Measurements from ENCODE around the gene GCC2. TPM values are rescaled to one million over a fixed set of nuclear protein-coding genes. Genes with fewer than 3 reads are reported as not detected.

GCC2 gene
- total and polyA plus RNA-seq, 2 donors from 2014 or later, result 9.5 to 74.5 TPM

- DNase-seq (no peak), FAIRE-seq (no peak)
- Histone ChIP-seq H3K36me3 (ENCODE audit: control insufficient read depth in 2 of 3, insufficient read depth in 3 of 3, low read length in 3 of 3) (peaks cover 6 to 32% (median 8%) of the 10 kb centered on the region in 3 donors), H3K4me1 (ENCODE audit: control insufficient read depth in 2 of 3, insufficient read depth in 2 of 3, low read depth in 1 of 3, low read length in 3 of 3) (no peaks in the 10 kb centered on the region), H3K4me3 (ENCODE audit: low read length in 3 of 3) (no peak overlapping the region), H3K27ac (ENCODE audit: low read depth in 2 of 2, low read length in 2 of 2) (no peak overlapping the region), H3K9ac (ENCODE audit: low read length in 3 of 3) (no peak overlapping the region), H3K27me3 (ENCODE audit: control insufficient read depth, insufficient read depth, low read length) (no peaks in the 10 kb centered on the region), H3K9me3 (ENCODE audit: control insufficient read depth in 2 of 3, insufficient read depth in 1 of 3, low read length in 3 of 3) (peaks cover 0 to 12% (median 0%) of the 10 kb centered on the region in 3 donors)
- intact Hi-C loops (cut with DNase I), result no loop called here
- TF ChIP-seq CTCF (IDR thresholded peaks at IDR 0.05; ENCODE audit: borderline replicate concordance, extremely low read depth, insufficient read depth), result no peak
These were observed 6.6 kb downstream of the GCC2 start for GRCh38 chr2:108455571-108455970.

- Histone ChIP-seq H3K9ac (ENCODE audit: low read length in 3 of 3) (no peak overlapping the region), H3K4me3 (ENCODE audit: low read length in 3 of 3) (no peak overlapping the region), H3K27ac (ENCODE audit: low read depth in 2 of 2, low read length in 2 of 2) (no peak overlapping the region), H3K36me3 (ENCODE audit: control insufficient read depth in 2 of 3, insufficient read depth in 3 of 3, low read length in 3 of 3) (peaks cover 8 to 27% (median 11%) of the 10 kb centered on the region in 3 donors), H3K27me3 (ENCODE audit: control insufficient read depth, insufficient read depth, low read length) (no peaks in the 10 kb centered on the region), H3K4me1 (ENCODE audit: control insufficient read depth in 2 of 3, insufficient read depth in 2 of 3, low read depth in 1 of 3, low read length in 3 of 3) (no peaks in the 10 kb centered on the region), H3K9me3 (ENCODE audit: control insufficient read depth in 2 of 3, insufficient read depth in 1 of 3, low read length in 3 of 3) (peaks cover 0 to 12% (median 0%) of the 10 kb centered on the region in 3 donors)
- TF ChIP-seq CTCF (IDR thresholded peaks at IDR 0.05; ENCODE audit: borderline replicate concordance, extremely low read depth, insufficient read depth), result no peak
- DNase-seq (no peak), FAIRE-seq (no peak)
- intact Hi-C loops (cut with DNase I), result no loop called here
These were observed 9.1 kb downstream of the GCC2 start for GRCh38 chr2:108458082-108458481.

- TF ChIP-seq CTCF (IDR thresholded peaks at IDR 0.05; ENCODE audit: borderline replicate concordance, extremely low read depth, insufficient read depth), result no peak
- DNase-seq (no peak), FAIRE-seq (no peak)
- Histone ChIP-seq H3K4me1 (ENCODE audit: control insufficient read depth in 2 of 3, insufficient read depth in 2 of 3, low read depth in 1 of 3, low read length in 3 of 3) (no peaks in the 10 kb centered on the region), H3K36me3 (ENCODE audit: control insufficient read depth in 2 of 3, insufficient read depth in 3 of 3, low read length in 3 of 3) (peaks cover 11 to 23% (median 11%) of the 10 kb centered on the region in 3 donors), H3K9me3 (ENCODE audit: control insufficient read depth in 2 of 3, insufficient read depth in 1 of 3, low read length in 3 of 3) (peaks cover 0 to 12% (median 0%) of the 10 kb centered on the region in 3 donors), H3K4me3 (ENCODE audit: low read length in 3 of 3) (no peak overlapping the region), H3K27ac (ENCODE audit: low read depth in 2 of 2, low read length in 2 of 2) (no peak overlapping the region), H3K9ac (ENCODE audit: low read length in 3 of 3) (no peak overlapping the region), H3K27me3 (ENCODE audit: control insufficient read depth, insufficient read depth, low read length) (no peaks in the 10 kb centered on the region)
- intact Hi-C loops (cut with DNase I), result no loop called here
These were observed 10.4 kb downstream of the GCC2 start for GRCh38 chr2:108459441-108459840.

All from kidney (tissue), 14 donors.